Measurements from ENCODE around the gene TMEM116. TPM values are rescaled to one million over a fixed set of nuclear protein-coding genes. Genes with fewer than 3 reads are reported as not detected.
"Not testable (repeated sequence)": the region's sequence is repeated elsewhere in the genome, so short reads cannot be mapped to it uniquely, and the experiment has no call there.

The TMEM116 gene
- total RNA-seq, 4 donors from 2014 or later = 1.2 to 21.7 (median 11.5) TPM

- intact Hi-C loops (cut with DNase I; ENCODE audit: low total_unique reads) = loop anchor here (10.0 kb wide), 1 partner anchor 94 kb away; the partner anchor contains the start of gene NAA25
- no peak for TF ChIP-seq POLR2A (IDR thresholded peaks at IDR 0.05)
- TF ChIP-seq CTCF (IDR thresholded peaks at IDR 0.05) = no peak
- H3K4me3 ChIP-seq = no peak overlapping the region
- H3K9me3 ChIP-seq = no peaks in the 10 kb centered on the region
- H3K36me3 ChIP-seq = no peaks in the 10 kb centered on the region
- H3K27me3 ChIP-seq = no peaks in the 10 kb centered on the region
- no peak overlapping the region for H3K27ac ChIP-seq
- DNase-seq = no peak
- peaks cover 0 to 5% of the 10 kb centered on the region in 2 donors for H3K4me1 ChIP-seq
These were observed 2.3 kb downstream of the TMEM116 start for GRCh38 chr12:112010415-112011344.

GRCh38 chr12:112009596-112009995 is 3.4 kb downstream of the TMEM116 start:
- H3K9me3 ChIP-seq; DNase-seq; H3K36me3 ChIP-seq; H3K27ac ChIP-seq; H3K4me1 ChIP-seq; H3K27me3 ChIP-seq; H3K4me3 ChIP-seq; intact Hi-C loops (cut with DNase I; ENCODE audit: low total_unique reads): not testable (repeated sequence)

- TF ChIP-seq CTCF (IDR thresholded peaks at IDR 0.05) = no peak
- no peak for TF ChIP-seq POLR2A (IDR thresholded peaks at IDR 0.05)
- DNase-seq = no peak
- no peaks in the 10 kb centered on the region for H3K27me3 ChIP-seq
- H3K4me3 ChIP-seq = no peak overlapping the region
- H3K27ac ChIP-seq = no peak overlapping the region
- peaks cover 0 to 5% of the 10 kb centered on the region in 2 donors for H3K4me1 ChIP-seq
- no peaks in the 10 kb centered on the region for H3K9me3 ChIP-seq
- intact Hi-C loops (cut with DNase I; ENCODE audit: low total_unique reads) = no loop called here
- no peaks in the 10 kb centered on the region for H3K36me3 ChIP-seq
These were observed 4.0 kb downstream of the TMEM116 start for GRCh38 chr12:112008918-112009317.

- intact Hi-C loops (cut with DNase I; ENCODE audit: low total_unique reads) = no loop called here
- H3K27ac ChIP-seq = no peak overlapping the region
- H3K27me3 ChIP-seq = no peaks in the 10 kb centered on the region
- H3K9me3 ChIP-seq = no peaks in the 10 kb centered on the region
- no peak overlapping the region for H3K4me3 ChIP-seq
- no peak for TF ChIP-seq CTCF (IDR thresholded peaks at IDR 0.05)
- no peak for TF ChIP-seq POLR2A (IDR thresholded peaks at IDR 0.05)
- DNase-seq = no peak
- peaks cover 0 to 5% of the 10 kb centered on the region in 2 donors for H3K4me1 ChIP-seq
- no peaks in the 10 kb centered on the region for H3K36me3 ChIP-seq
These were observed 5.0 kb downstream of the TMEM116 start for GRCh38 chr12:112007945-112008344.

- intact Hi-C loops (cut with DNase I; ENCODE audit: low total_unique reads) = no loop called here
- no peak overlapping the region for H3K27ac ChIP-seq
- no peak overlapping the region for H3K4me3 ChIP-seq
- H3K9me3 ChIP-seq = no peaks in the 10 kb centered on the region
- no peaks in the 10 kb centered on the region for H3K4me1 ChIP-seq
- no peak for DNase-seq
- TF ChIP-seq CTCF (IDR thresholded peaks at IDR 0.05) = no peak
- TF ChIP-seq POLR2A (IDR thresholded peaks at IDR 0.05) = no peak
- no peaks in the 10 kb centered on the region for H3K27me3 ChIP-seq
- H3K36me3 ChIP-seq = no peaks in the 10 kb centered on the region
These were observed 7.3 kb downstream of the TMEM116 start for GRCh38 chr12:112005419-112006395.
